CD1c-positive myeloid dendritic cell (primary cell): ENCODE measurements around the gene DOCK10.
"Not testable (repeated sequence)": the region's sequence is repeated elsewhere in the genome, so short reads cannot be mapped to it uniquely, and the experiment has no call there.

ENCODE experiments used
- DNase-seq: peaks from one replicate; pipeline ENCODE4 v3.0.0-alpha.2; 2016; ENCODE audit errors: extremely low spot score

DOCK10 gene

GRCh38 chr2:224946895-224947294, 95.4 kb downstream of the DOCK10 start:
- DNase-seq: peak; percentile 82

- DNase-seq: peak; percentile 62
Observed at GRCh38 chr2:224944707-224945547, 97.3 kb downstream of the DOCK10 start.

- not testable (repeated sequence) for DNase-seq
Observed at GRCh38 chr2:224943601-224944041, 98.6 kb downstream of the DOCK10 start.

GRCh38 chr2:224941960-224942359, 100.3 kb downstream of the DOCK10 start:
- no peak for DNase-seq

- DNase-seq: no peak
Observed at GRCh38 chr2:224940618-224941017, 101.7 kb downstream of the DOCK10 start.

GRCh38 chr2:224938651-224939182, 103.6 kb downstream of the DOCK10 start:
- DNase-seq: no peak

GRCh38 chr2:224937887-224938286, 104.4 kb downstream of the DOCK10 start:
- DNase-seq: peak; percentile 65

- DNase-seq: no peak
Observed at GRCh38 chr2:224934526-224935188, 107.6 kb downstream of the DOCK10 start.

- no peak for DNase-seq
Observed at GRCh38 chr2:224933431-224933830, 108.8 kb downstream of the DOCK10 start.

- no peak for DNase-seq
Observed at GRCh38 chr2:224932522-224932921, 109.7 kb downstream of the DOCK10 start.

GRCh38 chr2:224931956-224932355, 110.3 kb downstream of the DOCK10 start:
- no peak for DNase-seq

- no peak for DNase-seq
Observed at GRCh38 chr2:224930990-224931389, 111.3 kb downstream of the DOCK10 start.

GRCh38 chr2:224930124-224930523, 112.1 kb downstream of the DOCK10 start:
- peak; percentile 70 for DNase-seq

- DNase-seq: no peak
Observed at GRCh38 chr2:224929512-224929911, 112.8 kb downstream of the DOCK10 start.

GRCh38 chr2:224927646-224928173, 114.6 kb downstream of the DOCK10 start:
- peak; percentile 62 for DNase-seq

GRCh38 chr2:224927011-224927410, 115.3 kb downstream of the DOCK10 start:
- peak; percentile 71 for DNase-seq

GRCh38 chr2:224925810-224926100, 116.5 kb downstream of the DOCK10 start:
- DNase-seq: no peak

GRCh38 chr2:224925061-224925809, 117.0 kb downstream of the DOCK10 start:
- no peak for DNase-seq

- DNase-seq: peak; percentile 49
Observed at GRCh38 chr2:224924631-224925030, 117.6 kb downstream of the DOCK10 start.

GRCh38 chr2:224922142-224922727, 120.0 kb downstream of the DOCK10 start:
- DNase-seq: peak; percentile 91

- DNase-seq: no peak
Observed at GRCh38 chr2:224919472-224920110, 122.7 kb downstream of the DOCK10 start.
